Nephron progenitor cell (in vitro differentiated cells): ENCODE measurements around the gene ATG9B.

Source experiments
- DNase-seq: peaks from one replicate; pipeline ENCODE4 v3.0.0; 2021
- H3K27ac Mint-ChIP-seq: 2 replicates; pipeline ENCODE4 v1.8.0; 2021; ENCODE audit warnings: mild to moderate bottlenecking, moderate library complexity, mixed read lengths
- H3K27me3 Mint-ChIP-seq: 2 replicates; pipeline ENCODE4 v1.8.0; 2021; ENCODE audit warnings: mild to moderate bottlenecking, low read depth, mixed read lengths; ENCODE audit not compliant: poor library complexity
- H3K36me3 Mint-ChIP-seq: 2 replicates; pipeline ENCODE4 v1.8.0; 2021; ENCODE audit warnings: low read depth, mixed read lengths
- H3K4me1 Mint-ChIP-seq: 2 replicates; pipeline ENCODE4 v1.8.0; 2021; ENCODE audit warnings: mixed read lengths
- H3K4me3 Mint-ChIP-seq: 2 replicates; pipeline ENCODE4 v1.8.0; 2021; ENCODE audit warnings: mild to moderate bottlenecking, moderate library complexity, mixed read lengths
- H3K9me3 Mint-ChIP-seq: 2 replicates; pipeline ENCODE4 v1.8.0; 2021; ENCODE audit warnings: mild to moderate bottlenecking, moderate library complexity, mixed read lengths
- CTCF ChIP-seq: fragments of 200-600 bp; sonication (generic); IDR thresholded peaks from 2 replicates; pipeline ENCODE4 v1.5.0; 2021; ENCODE audit warnings: antibody characterized with exemption

The ATG9B gene

GRCh38 chr7:150968734-150969372, 55.4 kb downstream of the ATG9B start:
- Mint-ChIP-seq H3K27ac (no peak overlapping the region), H3K9me3 (no peaks in the 10 kb centered on the region), H3K4me3 (no peak overlapping the region), H3K36me3 (no peaks in the 10 kb centered on the region), H3K4me1 (peaks cover 78% of the 10 kb centered on the region), H3K27me3 (peaks cover 6% of the 10 kb centered on the region)
- DNase-seq, result no peak
- no peak for TF ChIP-seq CTCF

DNA sequence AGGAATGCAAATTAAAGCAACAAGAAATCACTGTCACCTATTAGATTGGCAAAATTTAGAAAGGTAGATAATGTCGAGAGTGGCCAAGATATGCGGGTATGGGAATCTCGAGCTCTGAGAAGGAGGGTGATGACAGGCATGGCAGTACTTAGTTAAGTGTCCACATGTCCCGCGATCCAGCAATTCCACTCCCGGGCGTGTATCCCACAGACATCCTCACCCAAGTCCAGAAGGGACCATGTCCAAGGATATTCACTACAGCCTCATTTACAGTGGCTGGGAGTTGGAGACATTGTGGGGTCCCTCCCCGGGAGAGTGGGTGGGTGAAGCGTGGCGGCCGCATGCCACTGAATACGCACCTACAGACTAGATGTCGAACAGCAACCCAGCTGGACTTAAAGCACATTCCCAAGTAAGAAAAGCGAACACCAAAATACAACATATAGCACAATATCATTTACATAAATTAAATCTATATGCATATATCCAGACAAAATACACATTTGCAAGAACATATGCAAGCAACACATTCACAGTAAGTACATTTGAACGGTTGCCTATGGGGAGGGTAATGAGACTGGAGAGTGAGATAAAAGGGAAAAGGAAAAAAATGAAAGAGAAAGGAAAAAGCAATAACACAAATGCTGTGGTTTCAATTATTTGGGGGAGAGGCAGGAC, 56.1 kb downstream of the ATG9B start:
- no peaks in the 10 kb centered on the region for H3K36me3 Mint-ChIP-seq
- H3K27me3 Mint-ChIP-seq, result peaks cover 6% of the 10 kb centered on the region
- no peak overlapping the region for H3K27ac Mint-ChIP-seq
- no peak overlapping the region for H3K4me3 Mint-ChIP-seq
- peaks cover 81% of the 10 kb centered on the region for H3K4me1 Mint-ChIP-seq
- no peak for TF ChIP-seq CTCF
- H3K9me3 Mint-ChIP-seq, result no peaks in the 10 kb centered on the region
- DNase-seq, result no peak

GRCh38 chr7:150967349-150967748, 56.9 kb downstream of the ATG9B start:
- DNase-seq, result no peak
- TF ChIP-seq CTCF, result no peak
- H3K27me3 Mint-ChIP-seq, result peaks cover 6% of the 10 kb centered on the region
- no peaks in the 10 kb centered on the region for H3K9me3 Mint-ChIP-seq
- H3K4me3 Mint-ChIP-seq, result no peak overlapping the region
- no peak overlapping the region for H3K27ac Mint-ChIP-seq
- no peaks in the 10 kb centered on the region for H3K36me3 Mint-ChIP-seq
- peaks cover 81% of the 10 kb centered on the region for H3K4me1 Mint-ChIP-seq

DNA sequence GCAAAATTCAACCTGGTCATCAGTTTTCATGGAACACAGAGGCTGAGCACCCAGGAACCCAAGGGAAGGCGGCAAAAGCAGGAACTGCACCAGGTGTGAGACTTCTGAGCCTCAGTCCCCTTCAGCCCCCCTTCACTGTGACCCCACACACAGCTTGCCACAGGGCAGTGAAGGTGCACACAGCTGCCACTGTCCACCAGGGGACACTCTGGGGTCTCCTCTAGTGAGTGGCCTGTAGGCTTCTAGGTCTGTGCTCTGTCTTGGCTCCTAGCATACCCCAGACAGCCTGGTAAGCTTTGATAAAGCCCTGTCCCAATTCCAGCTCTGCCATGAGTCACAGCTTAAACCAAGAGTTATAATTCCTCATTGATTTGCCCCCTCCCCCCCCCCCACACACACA, 58.3 kb downstream of the ATG9B start:
- H3K9me3 Mint-ChIP-seq, result no peaks in the 10 kb centered on the region
- no peak overlapping the region for H3K4me3 Mint-ChIP-seq
- peaks cover 81% of the 10 kb centered on the region for H3K4me1 Mint-ChIP-seq
- H3K36me3 Mint-ChIP-seq, result no peaks in the 10 kb centered on the region
- H3K27me3 Mint-ChIP-seq, result peaks cover 6% of the 10 kb centered on the region
- no peak for DNase-seq
- no peak overlapping the region for H3K27ac Mint-ChIP-seq
- peak; percentile 41 for TF ChIP-seq CTCF

DNA sequence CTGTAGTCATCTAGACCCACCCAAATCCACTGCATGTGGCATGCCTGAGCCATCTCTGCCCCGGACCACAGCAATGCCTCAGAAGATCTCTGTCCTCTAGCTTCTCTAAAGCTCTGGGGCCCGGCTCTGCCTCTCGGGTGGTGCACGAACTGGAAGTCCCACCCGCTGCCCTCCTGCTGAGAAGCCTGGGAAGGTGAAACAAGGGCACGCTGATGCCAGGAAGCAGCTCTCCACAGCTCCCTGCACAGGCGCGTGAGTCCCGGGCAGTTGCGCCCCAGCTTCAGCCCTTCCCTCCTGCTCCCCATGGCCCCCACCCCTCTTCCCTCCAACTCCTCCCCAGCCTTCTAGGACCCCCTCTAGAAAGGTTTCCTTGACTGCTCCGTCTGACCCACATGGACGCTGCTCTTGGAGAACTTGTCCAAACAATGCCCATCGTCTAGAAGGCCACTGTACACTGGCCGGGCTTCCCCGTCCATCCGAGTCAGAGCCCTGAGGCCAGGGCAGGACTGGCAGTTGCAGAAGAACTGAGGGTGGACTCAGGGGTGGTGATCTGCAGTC, 58.9 kb downstream of the ATG9B start:
- H3K27me3 Mint-ChIP-seq, result peaks cover 9% of the 10 kb centered on the region
- no peaks in the 10 kb centered on the region for H3K36me3 Mint-ChIP-seq
- H3K4me1 Mint-ChIP-seq, result peaks cover 81% of the 10 kb centered on the region
- H3K27ac Mint-ChIP-seq, result no peak overlapping the region
- DNase-seq, result no peak
- no peak overlapping the region for H3K4me3 Mint-ChIP-seq
- TF ChIP-seq CTCF, result no peak
- H3K9me3 Mint-ChIP-seq, result no peaks in the 10 kb centered on the region
